ENCODE data around the gene TTC13. TPM values are rescaled to one million over a fixed set of nuclear protein-coding genes. Genes with fewer than 3 reads are reported as not detected.

TTC13 gene
- total and polyA plus RNA-seq, 2 of the 13 experiments (the other 11 are each of a cell fraction or from before 2014, with no cell fraction given): 5.8 to 15.9 TPM

DNA sequence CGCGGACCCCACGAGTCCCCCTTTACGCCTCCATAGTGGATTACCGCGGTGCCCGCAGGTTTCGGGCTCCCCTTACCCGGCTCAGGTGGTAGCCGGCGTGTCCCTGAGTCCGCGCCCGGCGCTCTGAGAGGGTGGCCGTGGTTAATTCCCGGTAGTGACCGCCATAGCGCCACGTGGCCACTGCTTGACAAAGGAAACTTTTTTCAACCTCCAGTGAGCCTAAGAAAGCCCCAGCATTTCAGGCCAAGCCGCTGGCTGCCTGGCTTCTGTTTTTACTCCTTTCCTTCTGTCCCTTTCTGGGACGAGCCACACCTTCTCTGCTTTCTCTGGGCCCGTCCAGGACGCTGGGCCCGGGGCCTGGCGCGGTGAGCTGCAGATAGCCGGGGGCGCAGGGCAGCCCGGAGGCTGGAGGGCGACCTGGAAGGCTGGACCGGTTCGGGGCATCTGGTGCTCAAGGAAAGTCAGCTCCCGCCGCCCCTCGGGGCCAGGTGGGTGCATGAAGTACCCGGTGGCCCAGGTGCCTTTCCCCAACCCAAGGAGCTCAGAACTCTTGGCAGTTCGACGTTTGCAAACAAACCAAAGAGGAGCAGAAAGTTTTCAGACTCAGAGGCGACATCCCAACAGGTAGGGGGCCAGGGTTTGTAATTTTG is 109.8 kb downstream of the TTC13 start (continued):
- TF ChIP-seq ZNF687 (CRISPR knock-in tag; IDR thresholded peaks at IDR 0.05): peak; percentile 90
- TF ChIP-seq PAF1 (CRISPR knock-in tag; IDR thresholded peaks at IDR 0.05): no peak
- no peak for TF ChIP-seq NBN (conservative IDR thresholded peaks at IDR 0.05)
- TF ChIP-seq, protein P1, sequence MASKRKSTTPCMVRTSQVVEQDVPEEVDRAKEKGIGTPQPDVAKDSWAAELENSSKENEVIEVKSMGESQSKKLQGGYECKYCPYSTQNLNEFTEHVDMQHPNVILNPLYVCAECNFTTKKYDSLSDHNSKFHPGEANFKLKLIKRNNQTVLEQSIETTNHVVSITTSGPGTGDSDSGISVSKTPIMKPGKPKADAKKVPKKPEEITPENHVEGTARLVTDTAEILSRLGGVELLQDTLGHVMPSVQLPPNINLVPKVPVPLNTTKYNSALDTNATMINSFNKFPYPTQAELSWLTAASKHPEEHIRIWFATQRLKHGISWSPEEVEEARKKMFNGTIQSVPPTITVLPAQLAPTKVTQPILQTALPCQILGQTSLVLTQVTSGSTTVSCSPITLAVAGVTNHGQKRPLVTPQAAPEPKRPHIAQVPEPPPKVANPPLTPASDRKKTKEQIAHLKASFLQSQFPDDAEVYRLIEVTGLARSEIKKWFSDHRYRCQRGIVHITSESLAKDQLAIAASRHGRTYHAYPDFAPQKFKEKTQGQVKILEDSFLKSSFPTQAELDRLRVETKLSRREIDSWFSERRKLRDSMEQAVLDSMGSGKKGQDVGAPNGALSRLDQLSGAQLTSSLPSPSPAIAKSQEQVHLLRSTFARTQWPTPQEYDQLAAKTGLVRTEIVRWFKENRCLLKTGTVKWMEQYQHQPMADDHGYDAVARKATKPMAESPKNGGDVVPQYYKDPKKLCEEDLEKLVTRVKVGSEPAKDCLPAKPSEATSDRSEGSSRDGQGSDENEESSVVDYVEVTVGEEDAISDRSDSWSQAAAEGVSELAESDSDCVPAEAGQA (IDR thresholded peaks at IDR 0.05; ENCODE audit: low read depth): no peak
- TF ChIP-seq, protein P1 (CRISPR knock-in tag; IDR thresholded peaks at IDR 0.05; ENCODE audit: borderline replicate concordance): no peak; the same call in 1 of the 2 replicates
- TF ChIP-seq ZNF670 (CRISPR knock-in tag; IDR thresholded peaks at IDR 0.05; ENCODE audit: borderline replicate concordance): 0 out of 2 replicates have a peak, but pooled peaks have one; percentile 74
- TF ChIP-seq IKZF1 (IDR thresholded peaks at IDR 0.05): no peak
- TF ChIP-seq U2AF1 (optimal IDR thresholded peaks at IDR 0.05; ENCODE audit: low read depth, low read length): peak; percentile 44
- TF ChIP-seq ZNF138 (CRISPR knock-in tag; IDR thresholded peaks at IDR 0.05; ENCODE audit: low read depth): no peak
- no peak for TF ChIP-seq ZSCAN30 (CRISPR knock-in tag; IDR thresholded peaks at IDR 0.05)
- TF ChIP-seq, protein P2, sequence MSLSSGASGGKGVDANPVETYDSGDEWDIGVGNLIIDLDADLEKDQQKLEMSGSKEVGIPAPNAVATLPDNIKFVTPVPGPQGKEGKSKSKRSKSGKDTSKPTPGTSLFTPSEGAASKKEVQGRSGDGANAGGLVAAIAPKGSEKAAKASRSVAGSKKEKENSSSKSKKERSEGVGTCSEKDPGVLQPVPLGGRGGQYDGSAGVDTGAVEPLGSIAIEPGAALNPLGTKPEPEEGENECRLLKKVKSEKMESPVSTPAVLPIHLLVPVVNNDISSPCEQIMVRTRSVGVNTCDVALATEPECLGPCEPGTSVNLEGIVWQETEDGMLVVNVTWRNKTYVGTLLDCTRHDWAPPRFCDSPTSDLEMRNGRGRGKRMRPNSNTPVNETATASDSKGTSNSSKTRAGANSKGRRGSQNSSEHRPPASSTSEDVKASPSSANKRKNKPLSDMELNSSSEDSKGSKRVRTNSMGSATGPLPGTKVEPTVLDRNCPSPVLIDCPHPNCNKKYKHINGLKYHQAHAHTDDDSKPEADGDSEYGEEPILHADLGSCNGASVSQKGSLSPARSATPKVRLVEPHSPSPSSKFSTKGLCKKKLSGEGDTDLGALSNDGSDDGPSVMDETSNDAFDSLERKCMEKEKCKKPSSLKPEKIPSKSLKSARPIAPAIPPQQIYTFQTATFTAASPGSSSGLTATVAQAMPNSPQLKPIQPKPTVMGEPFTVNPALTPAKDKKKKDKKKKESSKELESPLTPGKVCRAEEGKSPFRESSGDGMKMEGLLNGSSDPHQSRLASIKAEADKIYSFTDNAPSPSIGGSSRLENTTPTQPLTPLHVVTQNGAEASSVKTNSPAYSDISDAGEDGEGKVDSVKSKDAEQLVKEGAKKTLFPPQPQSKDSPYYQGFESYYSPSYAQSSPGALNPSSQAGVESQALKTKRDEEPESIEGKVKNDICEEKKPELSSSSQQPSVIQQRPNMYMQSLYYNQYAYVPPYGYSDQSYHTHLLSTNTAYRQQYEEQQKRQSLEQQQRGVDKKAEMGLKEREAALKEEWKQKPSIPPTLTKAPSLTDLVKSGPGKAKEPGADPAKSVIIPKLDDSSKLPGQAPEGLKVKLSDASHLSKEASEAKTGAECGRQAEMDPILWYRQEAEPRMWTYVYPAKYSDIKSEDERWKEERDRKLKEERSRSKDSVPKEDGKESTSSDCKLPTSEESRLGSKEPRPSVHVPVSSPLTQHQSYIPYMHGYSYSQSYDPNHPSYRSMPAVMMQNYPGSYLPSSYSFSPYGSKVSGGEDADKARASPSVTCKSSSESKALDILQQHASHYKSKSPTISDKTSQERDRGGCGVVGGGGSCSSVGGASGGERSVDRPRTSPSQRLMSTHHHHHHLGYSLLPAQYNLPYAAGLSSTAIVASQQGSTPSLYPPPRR (CRISPR knock-in tag; IDR thresholded peaks at IDR 0.05; ENCODE audit: borderline replicate concordance): no peak
- no peak for TF ChIP-seq ZNF83 (CRISPR knock-in tag; IDR thresholded peaks at IDR 0.05; ENCODE audit: borderline replicate concordance)
- TF ChIP-seq, protein P3, sequence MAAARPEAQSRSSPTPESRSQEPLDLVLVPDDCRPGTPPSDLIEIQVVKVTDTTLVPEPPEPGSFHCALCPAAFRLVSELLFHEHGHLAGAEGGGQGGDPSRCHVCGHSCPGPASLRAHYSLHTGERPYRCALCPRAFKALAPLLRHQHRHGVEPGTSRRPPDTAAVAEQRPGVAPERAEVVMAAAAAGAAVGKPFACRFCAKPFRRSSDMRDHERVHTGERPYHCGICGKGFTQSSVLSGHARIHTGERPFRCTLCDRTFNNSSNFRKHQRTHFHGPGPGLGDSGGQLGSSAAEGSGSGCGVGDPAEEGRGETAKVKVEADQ (CRISPR knock-in tag; IDR thresholded peaks at IDR 0.05; ENCODE audit: borderline replicate concordance): no peak
- no peak for TF ChIP-seq NFYB (CRISPR knock-in tag; IDR thresholded peaks at IDR 0.05)
